Measurements from ENCODE around the gene GSK3A.
A peak's percentile ranks its signal among the peaks of the same experiment; 100 is the strongest.

GSK3A gene

DNA sequence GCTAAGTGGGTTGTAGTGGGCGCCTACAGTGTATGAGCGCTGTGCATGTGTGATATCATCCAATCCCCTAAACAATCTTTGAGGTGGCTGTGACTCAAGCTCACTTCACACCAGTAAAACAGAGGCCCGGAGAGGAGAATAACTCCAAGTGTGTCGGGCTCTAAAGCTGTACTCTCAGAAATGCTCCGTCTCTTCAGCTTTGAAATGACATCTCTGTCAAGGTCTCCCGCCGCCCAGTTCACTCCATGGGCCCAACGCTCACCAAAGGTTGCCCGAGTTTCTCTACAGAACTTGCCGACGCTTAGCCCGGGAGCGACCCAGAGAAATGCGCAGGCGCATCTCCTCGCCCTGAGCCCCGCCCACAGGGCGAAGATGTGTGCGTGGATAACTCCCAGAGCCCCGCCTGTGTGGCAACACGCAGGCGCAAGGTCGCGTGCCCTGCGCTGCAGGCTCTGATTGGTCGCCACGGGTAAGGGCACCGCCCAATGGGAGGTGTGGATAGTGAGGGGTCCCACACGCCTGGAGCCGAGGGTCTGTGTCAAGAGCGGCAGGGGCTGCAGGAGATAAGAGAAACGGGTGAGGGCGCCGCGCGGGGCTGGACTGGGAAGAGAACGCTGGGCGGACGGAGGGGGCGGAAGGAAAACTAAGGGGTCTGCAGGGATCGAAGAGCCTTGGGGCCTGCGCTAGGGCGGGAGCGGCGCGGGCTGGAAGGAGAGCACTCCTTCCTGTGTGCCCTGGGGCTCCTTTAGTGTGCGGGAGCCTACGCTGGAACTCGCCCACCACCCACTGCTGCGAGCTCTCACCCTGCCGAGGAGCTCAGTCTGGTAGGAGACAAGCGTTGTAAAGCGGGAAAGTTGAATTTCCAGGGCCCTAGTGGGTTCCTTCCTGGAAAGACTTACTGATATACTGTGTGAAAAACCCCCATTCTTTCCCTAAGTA lies 22.3 kb downstream of the GSK3A start, which contains the start of gene ZNF526:
Gene ZNF526 (plus strand): TSS at position 501 of the 939 bp plus-strand sequence. CDS start 4,092 bp downstream, outside the sequence.
- peak; percentile 98 for FAIRE-seq
- peak; percentile 100 for DNase-seq (ENCODE audit: insufficient read length, low spot score)
- no peak for TF ChIP-seq PAX5 (IDR thresholded peaks at IDR 0.05; ENCODE audit: insufficient read depth, low read length, severe bottlenecking)
- TF ChIP-seq POLR2A (IDR thresholded peaks at IDR 0.05; ENCODE audit: low read depth, low read length): peak; percentile 84
- peak; percentile 58; the same call in 1 of the 2 replicates for TF ChIP-seq POU2F2 (IDR thresholded peaks at IDR 0.05; ENCODE audit: low read depth, low read length)
- peak; percentile 81 for TF ChIP-seq TAF1 (IDR thresholded peaks at IDR 0.05; ENCODE audit: low read depth, low read length)
- no peak for TF ChIP-seq SPI1 (IDR thresholded peaks at IDR 0.05; ENCODE audit: low read depth, low read length)
- peak; percentile 81 for TF ChIP-seq POLR2AphosphoS5 (IDR thresholded peaks at IDR 0.05; ENCODE audit: low read depth, low read length)

DNA sequence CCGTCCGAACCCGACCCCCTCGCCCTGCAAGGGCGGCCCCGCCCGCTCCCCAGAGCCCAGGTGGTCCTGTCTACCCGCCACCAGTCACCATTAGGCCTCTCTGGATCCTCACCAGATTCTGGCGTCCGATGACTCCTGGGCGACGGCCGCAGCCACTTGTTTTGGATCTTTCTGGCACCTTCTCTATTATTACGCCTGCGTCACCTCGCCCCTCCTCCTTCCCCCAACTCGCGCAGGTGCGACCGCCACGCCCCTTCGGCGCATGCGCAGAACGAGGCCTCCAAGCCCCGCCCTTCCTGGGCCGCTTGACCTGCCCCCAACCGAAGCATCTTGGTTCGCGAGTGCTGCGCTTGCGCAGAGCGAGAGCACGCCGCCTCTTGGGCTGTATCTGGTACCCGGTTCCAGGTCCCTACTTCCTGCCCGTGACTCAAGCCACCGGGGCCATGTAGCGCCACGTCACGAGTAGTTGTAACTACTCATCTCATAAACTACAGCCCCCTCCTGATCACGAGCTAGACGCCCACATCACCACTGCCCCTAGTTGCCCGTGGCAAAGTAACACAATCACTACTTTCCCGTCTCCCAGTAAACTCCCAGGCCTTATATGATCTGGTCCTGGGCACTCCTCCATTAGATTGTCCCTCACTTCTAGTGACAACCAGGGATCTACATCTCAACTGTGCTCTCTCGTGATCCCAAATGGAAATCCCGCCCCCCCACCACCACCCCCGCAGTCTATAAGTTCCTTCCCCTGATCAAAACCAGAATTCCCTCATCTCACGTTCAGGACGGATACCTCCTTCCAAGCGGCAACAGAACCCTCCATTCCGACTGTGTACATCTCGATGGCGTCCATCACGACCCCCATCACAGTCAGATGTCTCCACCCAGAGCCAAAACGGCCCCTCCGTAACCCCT lies 24.6 kb downstream of the GSK3A start, which contains the start of gene DEDD2:
Gene DEDD2 (minus strand): TSS at position 158 of the 918 bp plus-strand sequence. CDS start 670 bp downstream, outside the sequence.
- TF ChIP-seq POLR2AphosphoS5 (IDR thresholded peaks at IDR 0.05; ENCODE audit: low read depth, low read length) (peak; percentile 37; the same call in 1 of the 2 replicates), TAF1 (IDR thresholded peaks at IDR 0.05; ENCODE audit: low read depth, low read length) (no peak; the same call in 1 of the 2 replicates), PAX5 (IDR thresholded peaks at IDR 0.05; ENCODE audit: insufficient read depth, low read length, severe bottlenecking) (no peak), POLR2A (IDR thresholded peaks at IDR 0.05; ENCODE audit: low read depth, low read length) (no peak), SPI1 (IDR thresholded peaks at IDR 0.05; ENCODE audit: low read depth, low read length) (peak; percentile 45; the same call in 1 of the 2 replicates), POU2F2 (IDR thresholded peaks at IDR 0.05; ENCODE audit: low read depth, low read length) (no peak)
- peak; percentile 97 for DNase-seq (ENCODE audit: insufficient read length, low spot score)
- peak; percentile 98 for FAIRE-seq

GRCh38 chr19:42216653-42217519 lies 25.5 kb downstream of the GSK3A start:
- FAIRE-seq (peak; percentile 56), DNase-seq (ENCODE audit: insufficient read length, low spot score) (peak; percentile 54)
- TF ChIP-seq POLR2A (IDR thresholded peaks at IDR 0.05; ENCODE audit: low read depth, low read length) (no peak), POU2F2 (IDR thresholded peaks at IDR 0.05; ENCODE audit: low read depth, low read length) (no peak), TAF1 (IDR thresholded peaks at IDR 0.05; ENCODE audit: low read depth, low read length) (no peak), PAX5 (IDR thresholded peaks at IDR 0.05; ENCODE audit: insufficient read depth, low read length, severe bottlenecking) (no peak), POLR2AphosphoS5 (IDR thresholded peaks at IDR 0.05; ENCODE audit: low read depth, low read length) (no peak), SPI1 (IDR thresholded peaks at IDR 0.05; ENCODE audit: low read depth, low read length) (no peak)

GRCh38 chr19:42214810-42215485 lies 27.5 kb downstream of the GSK3A start:
- no peak for FAIRE-seq
- no peak for TF ChIP-seq SPI1 (IDR thresholded peaks at IDR 0.05; ENCODE audit: low read depth, low read length)
- no peak for TF ChIP-seq POU2F2 (IDR thresholded peaks at IDR 0.05; ENCODE audit: low read depth, low read length)
- no peak for TF ChIP-seq TAF1 (IDR thresholded peaks at IDR 0.05; ENCODE audit: low read depth, low read length)
- no peak for TF ChIP-seq PAX5 (IDR thresholded peaks at IDR 0.05; ENCODE audit: insufficient read depth, low read length, severe bottlenecking)
- TF ChIP-seq POLR2AphosphoS5 (IDR thresholded peaks at IDR 0.05; ENCODE audit: low read depth, low read length): no peak
- no peak for TF ChIP-seq POLR2A (IDR thresholded peaks at IDR 0.05; ENCODE audit: low read depth, low read length)

DNA sequence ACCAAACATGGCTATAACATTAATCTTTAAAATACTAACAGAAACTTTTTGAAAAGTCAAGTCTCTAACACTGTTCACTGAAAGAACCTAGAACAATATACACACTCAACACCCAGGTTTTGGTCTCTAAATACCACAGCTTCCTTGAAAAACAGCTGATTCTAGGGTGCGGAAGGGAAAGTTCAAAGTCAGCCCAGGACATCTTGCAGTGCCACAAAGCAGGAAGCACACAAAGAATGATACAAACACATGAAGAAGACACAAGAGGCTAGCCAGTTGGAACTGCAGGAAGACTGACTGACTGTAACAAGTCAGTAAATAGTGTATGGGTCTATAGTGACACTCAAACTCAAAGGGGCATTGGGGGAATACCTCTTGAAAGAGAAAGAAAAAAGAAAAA lies 29.5 kb downstream of the GSK3A start:
- TF ChIP-seq POLR2A (IDR thresholded peaks at IDR 0.05; ENCODE audit: low read depth, low read length) (no peak), PAX5 (IDR thresholded peaks at IDR 0.05; ENCODE audit: insufficient read depth, low read length, severe bottlenecking) (no peak), POLR2AphosphoS5 (IDR thresholded peaks at IDR 0.05; ENCODE audit: low read depth, low read length) (no peak), SPI1 (IDR thresholded peaks at IDR 0.05; ENCODE audit: low read depth, low read length) (no peak), TAF1 (IDR thresholded peaks at IDR 0.05; ENCODE audit: low read depth, low read length) (no peak), POU2F2 (IDR thresholded peaks at IDR 0.05; ENCODE audit: low read depth, low read length) (no peak)
- no peak for FAIRE-seq
- DNase-seq (ENCODE audit: insufficient read length, low spot score): no peak

More at GRCh38 chr19:42214810-42215485, 27.5 kb downstream of the GSK3A start:
- DNase-seq (ENCODE audit: insufficient read length, low spot score): no peak

- no peak for DNase-seq (ENCODE audit: insufficient read length, low spot score)
- FAIRE-seq: no peak
- TF ChIP-seq SPI1 (IDR thresholded peaks at IDR 0.05; ENCODE audit: low read depth, low read length) (no peak), TAF1 (IDR thresholded peaks at IDR 0.05; ENCODE audit: low read depth, low read length) (no peak), POLR2A (IDR thresholded peaks at IDR 0.05; ENCODE audit: low read depth, low read length) (no peak), POLR2AphosphoS5 (IDR thresholded peaks at IDR 0.05; ENCODE audit: low read depth, low read length) (no peak), PAX5 (IDR thresholded peaks at IDR 0.05; ENCODE audit: insufficient read depth, low read length, severe bottlenecking) (no peak), POU2F2 (IDR thresholded peaks at IDR 0.05; ENCODE audit: low read depth, low read length) (no peak)
Measured at GRCh38 chr19:42208612-42209011, 33.8 kb downstream of the GSK3A start.

DNA sequence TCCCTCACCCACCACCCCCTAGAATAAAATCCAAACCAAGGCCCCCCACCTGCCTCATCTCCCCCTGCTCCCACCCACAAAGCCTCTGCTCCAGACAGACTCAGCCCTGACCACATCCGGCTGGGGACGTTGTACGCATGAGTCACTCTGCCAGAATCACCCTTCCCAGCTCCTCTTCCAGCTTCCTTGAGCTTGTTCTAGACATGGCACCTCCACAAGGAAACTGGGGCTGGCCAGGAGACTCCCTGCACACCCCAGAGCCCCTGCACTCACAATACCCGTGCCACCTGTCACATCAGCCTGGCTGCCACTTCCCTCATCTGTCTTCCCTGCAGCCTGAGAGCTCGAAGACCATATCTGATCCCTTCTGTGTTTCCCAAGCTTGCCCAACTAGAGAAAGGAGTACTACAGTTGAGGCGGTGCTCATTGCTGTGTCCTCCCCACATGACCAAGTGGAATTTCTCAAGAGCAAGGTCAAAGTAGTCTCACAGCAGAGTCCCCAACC lies 34.6 kb downstream of the GSK3A start:
- TF ChIP-seq POU2F2 (IDR thresholded peaks at IDR 0.05; ENCODE audit: low read depth, low read length): no peak
- TF ChIP-seq SPI1 (IDR thresholded peaks at IDR 0.05; ENCODE audit: low read depth, low read length): no peak
- no peak for TF ChIP-seq POLR2AphosphoS5 (IDR thresholded peaks at IDR 0.05; ENCODE audit: low read depth, low read length)
- TF ChIP-seq POLR2A (IDR thresholded peaks at IDR 0.05; ENCODE audit: low read depth, low read length): no peak
- TF ChIP-seq PAX5 (IDR thresholded peaks at IDR 0.05; ENCODE audit: insufficient read depth, low read length, severe bottlenecking): no peak
- TF ChIP-seq TAF1 (IDR thresholded peaks at IDR 0.05; ENCODE audit: low read depth, low read length): no peak
- no peak for FAIRE-seq
- no peak for DNase-seq (ENCODE audit: insufficient read length, low spot score)

Data from GM12891 (cell line).